HFFc6 (cell line): ENCODE data around the gene GAS2L2. TPM values are rescaled to one million over a fixed set of nuclear protein-coding genes. Genes with fewer than 3 reads are reported as not detected.
"Not testable (repeated sequence)": the region's sequence is repeated elsewhere in the genome, so short reads cannot be mapped to it uniquely, and the experiment has no call there.

Experiments used
- DNase-seq: peaks from one replicate; pipeline ENCODE4 v3.0.0-alpha.2; 2018
- H3K27ac Mint-ChIP-seq: 2 replicates; pipeline ENCODE4 v1.8.0; 2020; ENCODE audit warnings: mild to moderate bottlenecking, mixed read lengths
- H3K27me3 Mint-ChIP-seq: 2 replicates; pipeline ENCODE4 v1.8.0; 2021; ENCODE audit warnings: mild to moderate bottlenecking, moderate library complexity, mixed read lengths; ENCODE audit not compliant: insufficient read depth
- H3K36me3 Mint-ChIP-seq: 2 replicates; pipeline ENCODE4 v1.8.0; 2021; ENCODE audit warnings: low read depth, mixed read lengths
- H3K4me1 Mint-ChIP-seq: 2 replicates; pipeline ENCODE4 v1.8.0; 2020; ENCODE audit warnings: low read depth, mixed read lengths
- H3K4me3 Mint-ChIP-seq: 2 replicates; pipeline ENCODE4 v1.8.0; 2020; ENCODE audit warnings: mild to moderate bottlenecking, moderate library complexity, mixed read lengths
- H3K9me3 Mint-ChIP-seq: 2 replicates; pipeline ENCODE4 v1.8.0; 2020; ENCODE audit warnings: mild to moderate bottlenecking, mixed read lengths
- CTCF ChIP-seq: fragments of 200-600 bp; sonication (generic); IDR thresholded peaks from 2 replicates; pipeline ENCODE4 v1.5.0; 2021; ENCODE audit warnings: antibody characterized with exemption, mild to moderate bottlenecking
- total RNA-seq, 6 experiments: library from RNA; stranded (reverse); fragmentation: NEBNext Ultra II Directional; extraction: Animal tissue kit (Norgen Biotek cat#: 25700); gene quantifications; 2 replicates in 1 of 6; 3 replicates in 5 of 6; pipeline ENCODE4 v1.2.3, GENCODE V29; 2021

GAS2L2 gene
- total RNA-seq, 6 experiments from 2014 or later = not detected

- no peak within 1 kb of the TSS for H3K4me3 Mint-ChIP-seq
- peaks cover 37% of the 10 kb centered on the region for H3K27me3 Mint-ChIP-seq
- no peak for DNase-seq
- peaks cover 10% of the 10 kb centered on the region for H3K4me1 Mint-ChIP-seq
- no peaks in the 10 kb centered on the region for H3K9me3 Mint-ChIP-seq
- no peaks in the 10 kb centered on the region for H3K36me3 Mint-ChIP-seq
- no peak for TF ChIP-seq CTCF
- no peak within 1 kb of the TSS for H3K27ac Mint-ChIP-seq
Measured at GRCh38 chr17:35760587-35760986, 7.5 kb upstream of the GAS2L2 start, which contains the start of gene C17orf50. C17orf50 (plus strand) TSS chr17:35760887; CDS start chr17:35760942, 55 bp downstream.

GRCh38 chr17:35757243-35757642 is 4.2 kb upstream of the GAS2L2 start:
- Mint-ChIP-seq H3K9me3 (no peaks in the 10 kb centered on the region), H3K27me3 (peaks cover 36% of the 10 kb centered on the region), H3K4me3 (no peak overlapping the region), H3K36me3 (no peaks in the 10 kb centered on the region), H3K4me1 (no peaks in the 10 kb centered on the region), H3K27ac (no peak overlapping the region)
- DNase-seq = no peak
- no peak for TF ChIP-seq CTCF

GRCh38 chr17:35752471-35752870 is 568 bp downstream of the GAS2L2 start:
- no peak for TF ChIP-seq CTCF
- Mint-ChIP-seq H3K4me3 (no peak overlapping the region), H3K9me3 (no peaks in the 10 kb centered on the region), H3K4me1 (peaks cover 14% of the 10 kb centered on the region), H3K36me3 (no peaks in the 10 kb centered on the region), H3K27me3 (peaks cover 29% of the 10 kb centered on the region), H3K27ac (no peak overlapping the region)
- DNase-seq = no peak

GRCh38 chr17:35751541-35751940 is 1.5 kb downstream of the GAS2L2 start:
- H3K27ac Mint-ChIP-seq, DNase-seq, H3K4me3 Mint-ChIP-seq, H3K36me3 Mint-ChIP-seq, H3K9me3 Mint-ChIP-seq: not testable (repeated sequence)
- H3K27me3 Mint-ChIP-seq = peaks cover 28% of the 10 kb centered on the region
- peaks cover 14% of the 10 kb centered on the region for H3K4me1 Mint-ChIP-seq

- no peak for DNase-seq
- Mint-ChIP-seq H3K4me1 (peaks cover 14% of the 10 kb centered on the region), H3K4me3 (peak overlapping the region; percentile 43; the same call in 1 of the 2 replicates), H3K27me3 (peaks cover 31% of the 10 kb centered on the region), H3K36me3 (no peaks in the 10 kb centered on the region), H3K9me3 (no peaks in the 10 kb centered on the region), H3K27ac (no peak overlapping the region; the same call in 1 of the 2 replicates)
- no peak for TF ChIP-seq CTCF
Measured at GRCh38 chr17:35750526-35751395, 2.3 kb downstream of the GAS2L2 start.
